Left hindlimb (tissue), 1 donor: ENCODE results near the gene IBA57.
"Not testable (repeated sequence)": the region's sequence is repeated elsewhere in the genome, so short reads cannot be mapped to it uniquely, and the experiment has no call there.

Experiments
- DNase-seq: peaks from one replicate; pipeline ENCODE4 v3.0.0-alpha.2; 2018

The IBA57 gene

GRCh38 chr1:228214921-228215662, 49.5 kb downstream of the IBA57 start:
- no peak for DNase-seq

GRCh38 chr1:228215663-228216116, 50.1 kb downstream of the IBA57 start:
- DNase-seq: no peak

GRCh38 chr1:228216371-228217320, 51.0 kb downstream of the IBA57 start:
- DNase-seq: no peak

GRCh38 chr1:228217551-228218344, 52.1 kb downstream of the IBA57 start:
- DNase-seq: no peak

GRCh38 chr1:228218513-228219244, 53.1 kb downstream of the IBA57 start:
- DNase-seq: no peak

- DNase-seq: no peak
These were observed 53.8 kb downstream of the IBA57 start for GRCh38 chr1:228219245-228219961.

- DNase-seq: no peak
These were observed 54.6 kb downstream of the IBA57 start for GRCh38 chr1:228219962-228220780.

GRCh38 chr1:228221097-228221496, 55.5 kb downstream of the IBA57 start:
- not testable (repeated sequence) for DNase-seq

- DNase-seq: no peak
These were observed 56.9 kb downstream of the IBA57 start for GRCh38 chr1:228222548-228222947.

GRCh38 chr1:228224198-228225164, 58.9 kb downstream of the IBA57 start:
- DNase-seq: no peak

- no peak for DNase-seq
These were observed 59.6 kb downstream of the IBA57 start for GRCh38 chr1:228225165-228225710.

- DNase-seq: no peak
These were observed 60.1 kb downstream of the IBA57 start for GRCh38 chr1:228225740-228226139.

- DNase-seq: no peak
These were observed 60.7 kb downstream of the IBA57 start for GRCh38 chr1:228226141-228226874.

- no peak for DNase-seq
These were observed 61.6 kb downstream of the IBA57 start for GRCh38 chr1:228226956-228227791.

- not testable (repeated sequence) for DNase-seq
These were observed 62.5 kb downstream of the IBA57 start for GRCh38 chr1:228228147-228228546.

- no peak for DNase-seq
These were observed 63.0 kb downstream of the IBA57 start for GRCh38 chr1:228228601-228229074.

- DNase-seq: no peak
These were observed 65.6 kb downstream of the IBA57 start for GRCh38 chr1:228231189-228231588.
